PC-9 (cell line): ENCODE data around the gene FH.

Experiments used
- CTCF ChIP-seq: fragments of 200-600 bp; sonication (generic); conservative IDR thresholded peaks from 2 replicates; pipeline ENCODE4 v1.6.1; 2017; ENCODE audit warnings: mixed run types, antibody characterized with exemption, mild to moderate bottlenecking, moderate library complexity
- EZH2 ChIP-seq: fragments of 200-600 bp; sonication (generic); IDR thresholded peaks from 2 replicates; pipeline ENCODE4 v1.8.0; 2017; ENCODE audit warnings: antibody characterized with exemption, low read depth

DNA sequence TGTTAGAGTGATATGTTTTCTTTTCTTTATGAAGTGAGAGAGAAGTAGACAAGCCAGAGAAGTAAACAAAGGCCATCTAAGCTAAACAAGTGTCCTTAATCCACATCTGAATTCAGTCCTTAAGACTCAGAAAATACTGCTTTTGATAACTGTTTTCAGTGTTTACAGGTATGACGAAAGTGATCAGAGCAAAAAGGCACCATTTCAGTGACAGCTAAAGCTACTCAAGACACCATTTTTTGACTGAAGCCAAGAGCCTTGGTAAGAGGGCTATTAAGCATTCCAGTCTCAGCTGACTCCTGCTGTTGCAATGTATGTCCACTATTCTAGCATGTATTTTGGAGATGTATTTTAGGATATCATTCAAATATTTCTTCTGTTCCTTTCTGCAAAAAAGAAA is 16.7 kb upstream of the FH start:
- TF ChIP-seq CTCF (no peak), EZH2 (no peak)
